Ovary (tissue), 3 donors: ENCODE measurements around the gene NUDT6.

Experiments
- CTCF ChIP-seq, 3 donors: fragments of 450-650 bp in 2 of 3; fragments of 200-600 bp in 1 of 3; IDR thresholded peaks; one replicate each; pipeline versions ENCODE4 v1.5.1 to v1.8.0; 2016 to 2022; ENCODE audit warnings: antibody characterized with exemption in 3 of 3, mild to moderate bottlenecking in 1 of 3
- EP300 ChIP-seq: sonication (generic); formaldehyde crosslinking; IDR thresholded peaks from one replicate; pipeline ENCODE4 v1.6.1; 2017; ENCODE audit warnings: antibody characterized with exemption
- POLR2A ChIP-seq: fragments of 450-650 bp; IDR thresholded peaks from one replicate; pipeline ENCODE4 v1.6.1; 2017; ENCODE audit warnings: antibody characterized with exemption, mild to moderate bottlenecking, moderate library complexity
- donor health status: DM: no; HTN: no; CAD: no.

GRCh38 chr4:122928930-122929329, 6.5 kb upstream of the NUDT6 start:
- no peak for TF ChIP-seq POLR2A
- no peak for TF ChIP-seq CTCF (IDR thresholded peaks at IDR 0.05)
- no peak for TF ChIP-seq EP300
